Colonic mucosa (tissue), 4 donors: ENCODE measurements around the gene USH2A. TPM values are rescaled to one million over a fixed set of nuclear protein-coding genes. Genes with fewer than 3 reads are reported as not detected.

Experiments
- DNase-seq: peaks from one replicate; pipeline ENCODE4 v3.0.0-alpha.2; 2020
- H3K27ac ChIP-seq: fragments of 200-600 bp; one replicate; pipeline ENCODE4 v1.8.0; 2021
- H3K27me3 ChIP-seq: fragments of 200-600 bp; one replicate; pipeline ENCODE4 v1.8.0; 2021
- H3K36me3 ChIP-seq: fragments of 200-600 bp; one replicate; pipeline ENCODE4 v1.8.0; 2021
- H3K4me1 ChIP-seq: fragments of 200-600 bp; one replicate; pipeline ENCODE4 v1.8.0; 2021; ENCODE audit warnings: mild to moderate bottlenecking
- H3K4me3 ChIP-seq: fragments of 200-600 bp; one replicate; pipeline ENCODE4 v1.8.0; 2021
- H3K9ac ChIP-seq, 2 donors: one replicate each; pipeline ENCODE4 v1.7.0; 2013; ENCODE audit warnings: control low read depth in 2 of 2, low read depth in 2 of 2, low read length in 2 of 2
- H3K9me3 ChIP-seq: fragments of 200-600 bp; one replicate; pipeline ENCODE4 v1.8.0; 2021
- intact Hi-C: fragments of 100-400 bp; cut with DNase I; formaldehyde crosslinking; loops from one replicate; pipeline ENCODE4 v1.14.1; 2022
- total RNA-seq, 2 donors: library from RNA; stranded (reverse); fragmentation: NEBNext Ultra II Directional in 1 of 2; extraction: Animal tissue kit (Norgen Biotek cat#: 25700) in 1 of 2; gene quantifications; one replicate each; pipeline ENCODE4 v1.2.1, GENCODE V29; 2021
- TF ChIP-seq, protein P1 (sequence below): fragments of 200-600 bp; IDR thresholded peaks from one replicate; pipeline ENCODE4 v1.8.0; 2022; ENCODE audit warnings: antibody characterized with exemption, mild to moderate bottlenecking
- donor health status: healthy.
- donor health status: DM: no; HTN: no; CAD: no.
- donor health status: DM: no; HTN: no; CAD: no.

The USH2A gene
- total RNA-seq, 2 donors from 2014 or later: 0.02 TPM; not detected in 1

DNA sequence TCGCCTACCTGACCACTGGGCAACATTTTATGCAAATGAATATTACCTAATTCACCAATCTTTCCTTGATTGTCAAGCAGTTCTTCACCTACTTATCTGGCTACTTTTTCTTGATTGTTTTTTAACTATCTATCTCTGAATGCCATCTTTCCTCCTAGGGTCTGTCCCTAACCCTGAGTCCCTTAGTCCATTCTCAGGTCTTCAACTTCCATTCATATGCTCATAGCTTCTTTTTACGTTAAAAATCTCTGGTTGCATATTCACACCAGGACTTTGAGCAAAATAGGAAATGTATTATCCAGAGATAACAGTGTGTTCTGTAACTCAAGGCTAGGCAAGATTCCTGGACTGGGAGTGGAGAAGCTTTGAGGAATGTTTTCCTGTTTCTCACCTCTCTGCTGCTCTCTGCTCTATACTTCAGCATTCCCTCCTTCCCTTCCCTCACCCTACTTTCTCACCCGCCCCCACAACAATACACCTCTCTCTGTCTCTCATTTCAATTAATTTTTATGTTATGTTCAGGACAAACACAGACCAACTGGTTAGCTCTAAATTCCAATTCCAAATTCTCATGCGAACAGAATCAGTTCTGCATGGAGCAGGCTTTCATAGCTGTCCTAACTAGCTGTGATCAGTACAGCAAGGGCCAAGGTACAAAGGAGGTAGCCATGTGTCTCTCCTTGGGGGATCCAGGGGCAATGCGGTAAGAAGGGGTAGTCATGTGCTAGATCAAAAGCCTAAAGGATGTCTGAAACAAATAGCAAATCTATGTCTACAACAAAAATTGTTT, 278.4 kb downstream of the USH2A start:
- H3K4me1 ChIP-seq: no peaks in the 10 kb centered on the region
- H3K9me3 ChIP-seq: no peaks in the 10 kb centered on the region
- DNase-seq: no peak
- intact Hi-C loops: no loop called here
- H3K4me3 ChIP-seq: no peak overlapping the region
- no peak overlapping the region for H3K9ac ChIP-seq
- no peaks in the 10 kb centered on the region for H3K36me3 ChIP-seq
- H3K27ac ChIP-seq: no peak overlapping the region
- no peaks in the 10 kb centered on the region for H3K27me3 ChIP-seq
- TF ChIP-seq, protein P1, sequence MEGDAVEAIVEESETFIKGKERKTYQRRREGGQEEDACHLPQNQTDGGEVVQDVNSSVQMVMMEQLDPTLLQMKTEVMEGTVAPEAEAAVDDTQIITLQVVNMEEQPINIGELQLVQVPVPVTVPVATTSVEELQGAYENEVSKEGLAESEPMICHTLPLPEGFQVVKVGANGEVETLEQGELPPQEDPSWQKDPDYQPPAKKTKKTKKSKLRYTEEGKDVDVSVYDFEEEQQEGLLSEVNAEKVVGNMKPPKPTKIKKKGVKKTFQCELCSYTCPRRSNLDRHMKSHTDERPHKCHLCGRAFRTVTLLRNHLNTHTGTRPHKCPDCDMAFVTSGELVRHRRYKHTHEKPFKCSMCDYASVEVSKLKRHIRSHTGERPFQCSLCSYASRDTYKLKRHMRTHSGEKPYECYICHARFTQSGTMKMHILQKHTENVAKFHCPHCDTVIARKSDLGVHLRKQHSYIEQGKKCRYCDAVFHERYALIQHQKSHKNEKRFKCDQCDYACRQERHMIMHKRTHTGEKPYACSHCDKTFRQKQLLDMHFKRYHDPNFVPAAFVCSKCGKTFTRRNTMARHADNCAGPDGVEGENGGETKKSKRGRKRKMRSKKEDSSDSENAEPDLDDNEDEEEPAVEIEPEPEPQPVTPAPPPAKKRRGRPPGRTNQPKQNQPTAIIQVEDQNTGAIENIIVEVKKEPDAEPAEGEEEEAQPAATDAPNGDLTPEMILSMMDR: no peak

- no peak overlapping the region for H3K4me3 ChIP-seq
- TF ChIP-seq, protein P1: no peak
- H3K9me3 ChIP-seq: no peaks in the 10 kb centered on the region
- intact Hi-C loops: no loop called here
- no peak overlapping the region for H3K9ac ChIP-seq
- H3K27me3 ChIP-seq: no peaks in the 10 kb centered on the region
- no peak for DNase-seq
- no peaks in the 10 kb centered on the region for H3K36me3 ChIP-seq
- no peaks in the 10 kb centered on the region for H3K4me1 ChIP-seq
- H3K27ac ChIP-seq: no peak overlapping the region
Observed at GRCh38 chr1:216142921-216143320, 280.3 kb downstream of the USH2A start.

DNA sequence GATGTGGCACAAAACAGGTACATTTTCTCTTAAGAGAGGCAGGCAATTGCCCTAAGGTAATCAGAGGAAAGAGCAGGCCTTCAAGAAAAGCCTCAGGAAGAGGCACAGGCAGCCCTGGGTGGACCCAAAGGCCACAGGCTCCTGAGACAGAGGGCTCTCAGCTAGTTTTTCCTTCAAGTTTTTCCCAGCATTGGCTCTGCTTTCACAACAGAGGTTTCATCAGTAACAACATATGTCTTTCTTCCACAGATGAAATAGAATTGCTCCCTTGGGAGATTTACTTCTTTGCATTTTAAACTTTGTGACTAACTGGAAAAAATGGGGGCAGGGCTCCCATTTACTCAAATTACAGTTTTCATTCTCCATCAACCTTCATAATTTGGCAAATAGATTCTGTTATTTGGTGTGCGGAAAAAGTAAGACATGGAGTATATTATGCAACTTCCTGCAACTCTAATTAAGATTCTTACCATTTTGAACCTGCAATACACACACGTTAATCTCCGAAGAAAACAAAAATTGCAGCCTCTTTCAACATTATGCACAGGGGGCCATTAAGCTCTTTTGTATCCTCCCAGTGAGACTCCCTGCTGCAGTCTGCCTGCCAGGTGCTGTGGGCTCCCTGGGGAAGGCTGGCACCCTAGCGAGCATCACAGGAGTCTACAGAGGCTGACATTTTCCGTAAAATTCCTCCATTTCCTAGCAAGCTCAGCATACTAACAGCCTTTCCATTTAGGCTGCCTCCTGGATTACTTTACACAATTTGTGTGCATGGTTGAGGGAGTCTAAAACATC, 282.3 kb downstream of the USH2A start:
- DNase-seq: no peak
- Histone ChIP-seq H3K4me3 (no peak overlapping the region), H3K27me3 (no peaks in the 10 kb centered on the region), H3K9me3 (no peaks in the 10 kb centered on the region), H3K36me3 (no peaks in the 10 kb centered on the region), H3K4me1 (no peaks in the 10 kb centered on the region), H3K27ac (no peak overlapping the region), H3K9ac (no peak overlapping the region)
- TF ChIP-seq, protein P1: no peak
- intact Hi-C loops: no loop called here

DNA sequence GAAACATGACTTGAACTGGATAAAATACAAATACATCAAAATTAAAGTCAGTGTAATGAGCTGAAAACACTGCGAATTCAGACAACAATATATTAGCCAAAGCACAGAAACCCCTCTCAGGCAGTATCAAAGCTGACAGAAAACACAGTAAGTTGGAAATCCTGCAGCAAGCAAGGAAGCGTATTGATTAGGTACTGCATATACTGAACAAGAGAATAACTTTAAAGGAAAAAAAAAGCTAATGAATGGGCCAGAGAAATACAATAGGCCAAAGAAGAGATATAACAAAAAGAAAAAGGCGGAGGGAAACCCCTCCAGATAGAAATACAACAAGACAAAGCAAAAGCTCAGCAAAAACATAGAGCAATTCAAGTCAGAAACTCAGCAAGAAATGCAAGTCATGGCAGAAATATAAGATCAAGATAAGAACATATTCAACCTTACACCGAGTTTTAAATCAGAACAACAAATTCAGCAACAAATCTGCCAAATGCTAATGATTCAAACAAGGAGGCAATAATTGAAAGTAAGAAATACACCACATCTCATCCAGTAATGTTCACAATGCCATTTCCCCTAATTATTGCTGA, 299.0 kb downstream of the USH2A start:
- H3K4me1 ChIP-seq: no peaks in the 10 kb centered on the region
- H3K36me3 ChIP-seq: no peaks in the 10 kb centered on the region
- no peak overlapping the region for H3K4me3 ChIP-seq
- DNase-seq: no peak
- no peak overlapping the region for H3K9ac ChIP-seq
- H3K27me3 ChIP-seq: no peaks in the 10 kb centered on the region
- H3K27ac ChIP-seq: no peak overlapping the region
- TF ChIP-seq, protein P1: no peak
- intact Hi-C loops: no loop called here
- H3K9me3 ChIP-seq: no peaks in the 10 kb centered on the region

DNA sequence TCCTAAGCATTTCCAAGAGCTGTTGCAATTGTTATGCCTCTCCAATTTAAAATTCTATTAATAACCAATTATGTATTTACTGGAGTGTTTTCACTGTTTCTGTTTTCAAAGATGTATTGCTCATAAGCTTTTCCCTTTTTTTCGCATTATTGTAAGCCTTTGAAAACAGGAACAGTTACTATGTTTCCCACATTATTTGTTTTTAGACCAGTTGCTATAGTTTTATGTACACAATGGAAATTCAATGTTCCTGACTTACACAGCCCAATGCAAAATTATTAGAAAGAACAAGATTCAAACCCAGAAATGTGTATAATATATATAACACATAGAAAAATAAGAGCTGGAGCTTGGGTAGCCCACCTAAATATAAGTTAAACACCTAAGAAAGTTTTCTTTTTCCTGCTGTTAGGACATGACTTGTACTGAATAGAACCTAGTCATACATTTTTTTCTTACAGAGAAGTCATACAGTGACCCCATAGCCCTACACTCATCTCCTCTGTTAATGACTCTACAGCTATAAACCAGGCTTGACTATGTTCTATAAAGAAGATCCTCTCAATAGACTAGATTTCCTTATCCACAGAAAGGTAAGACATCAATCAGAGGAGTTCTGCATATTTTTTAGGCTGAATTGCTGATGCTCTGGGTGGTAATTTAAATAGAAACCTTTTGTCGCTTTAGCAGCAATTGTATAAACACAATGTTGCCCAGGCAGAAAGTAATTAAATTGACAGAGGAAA, 299.6 kb downstream of the USH2A start:
- Histone ChIP-seq H3K4me1 (no peaks in the 10 kb centered on the region), H3K9me3 (no peaks in the 10 kb centered on the region), H3K36me3 (no peaks in the 10 kb centered on the region), H3K27me3 (no peaks in the 10 kb centered on the region), H3K27ac (no peak overlapping the region), H3K9ac (no peak overlapping the region), H3K4me3 (no peak overlapping the region)
- no peak for DNase-seq
- TF ChIP-seq, protein P1: no peak
- intact Hi-C loops: no loop called here
